ENCODE measurements around the gene BHLHE40.

The BHLHE40 gene

DNA sequence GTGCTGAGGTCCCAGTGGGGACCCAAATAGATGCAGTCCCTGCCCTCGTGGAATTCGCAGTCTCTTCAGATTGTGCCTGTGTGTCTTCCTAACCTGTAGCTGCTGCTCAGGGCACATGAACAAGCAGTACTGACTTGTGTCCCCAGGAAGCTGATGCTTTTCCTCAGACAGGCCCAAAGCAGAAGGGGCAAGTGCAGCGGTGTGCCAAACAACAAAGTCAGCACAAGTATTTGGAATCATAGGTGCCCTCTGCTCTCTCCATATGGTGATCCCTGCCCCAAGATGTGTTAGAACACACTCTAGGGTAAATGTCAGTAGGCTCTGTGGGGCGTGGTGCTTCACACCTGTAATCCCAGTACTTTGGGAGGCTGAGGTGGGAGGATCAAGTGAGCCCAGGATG, 21.9 kb downstream of the BHLHE40 start:
- DNase-seq (ENCODE audit: low read depth in 2 of 2) = no peak

DNA sequence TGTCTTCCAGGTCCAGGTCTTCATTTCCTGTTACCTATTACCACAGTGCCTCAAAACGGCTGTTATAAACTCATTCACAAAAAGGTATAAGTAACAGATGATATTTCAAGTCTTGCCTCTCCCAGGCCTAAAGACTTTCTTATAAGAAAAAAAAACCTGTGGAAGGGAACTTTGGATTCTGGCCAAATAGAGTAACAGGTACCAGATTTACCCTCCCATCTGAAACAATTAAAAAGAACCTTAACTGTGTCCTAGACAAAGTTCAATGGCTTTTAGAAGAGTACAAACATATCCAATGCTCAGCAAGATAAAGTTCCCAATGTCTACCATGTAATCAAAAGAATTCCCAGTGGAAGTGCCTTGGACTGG, 22.6 kb downstream of the BHLHE40 start:
- no peak for DNase-seq (ENCODE audit: low read depth in 2 of 2)

DNA sequence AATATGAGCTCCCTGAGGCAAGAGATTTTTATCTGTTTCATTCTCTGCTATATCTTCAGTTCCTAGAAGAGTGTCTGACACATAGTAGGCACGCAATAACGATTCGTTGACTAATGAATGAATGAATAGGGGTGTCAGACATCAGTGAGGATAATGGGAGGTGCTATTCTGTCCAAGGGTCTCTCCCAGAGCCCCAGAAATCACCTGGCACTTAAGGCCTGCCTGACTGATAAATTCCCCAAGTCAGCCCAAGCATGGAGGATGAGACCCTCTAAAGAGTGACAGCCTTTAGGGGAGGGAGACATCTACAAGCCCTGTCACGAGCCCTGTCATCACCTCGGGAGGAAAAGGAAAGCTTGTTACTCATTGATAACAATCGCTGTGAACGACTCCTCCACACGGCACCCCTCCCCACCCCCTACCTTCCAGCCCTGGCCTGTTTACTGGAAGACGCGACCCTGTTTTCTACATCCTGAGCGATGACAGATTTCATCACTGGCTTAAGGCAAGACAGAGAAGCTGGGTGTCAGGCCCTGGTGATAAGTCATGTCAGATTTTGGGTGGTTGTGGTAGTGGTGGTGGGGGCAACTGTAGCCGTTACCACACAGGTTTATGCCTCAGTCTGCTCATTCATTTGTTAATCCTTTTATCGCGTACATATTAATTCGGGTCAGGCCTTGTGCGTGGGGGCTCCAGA, 23.1 kb downstream of the BHLHE40 start:
- peak; percentile 27 to 32 for DNase-seq (ENCODE audit: low read depth in 2 of 2)

DNA sequence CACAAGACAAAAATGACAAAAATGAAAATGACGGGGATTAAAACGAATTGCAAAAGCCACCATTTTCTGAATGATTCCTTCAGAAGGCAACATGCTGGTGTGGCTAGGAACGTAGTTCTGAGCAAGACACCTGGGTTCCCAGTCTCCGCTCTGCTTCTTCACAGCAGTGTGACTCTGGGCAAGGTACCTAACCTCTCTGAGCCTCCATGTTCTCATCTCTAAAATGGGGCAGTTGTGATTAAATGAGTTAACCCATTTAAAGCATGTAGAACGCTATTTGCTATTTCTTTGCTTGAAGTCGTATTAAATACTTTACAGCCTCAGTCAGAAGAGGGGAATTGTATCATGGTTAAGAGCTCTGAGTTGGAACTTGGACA, 23.6 kb downstream of the BHLHE40 start:
- no peak for DNase-seq (ENCODE audit: low read depth in 2 of 2)

DNA sequence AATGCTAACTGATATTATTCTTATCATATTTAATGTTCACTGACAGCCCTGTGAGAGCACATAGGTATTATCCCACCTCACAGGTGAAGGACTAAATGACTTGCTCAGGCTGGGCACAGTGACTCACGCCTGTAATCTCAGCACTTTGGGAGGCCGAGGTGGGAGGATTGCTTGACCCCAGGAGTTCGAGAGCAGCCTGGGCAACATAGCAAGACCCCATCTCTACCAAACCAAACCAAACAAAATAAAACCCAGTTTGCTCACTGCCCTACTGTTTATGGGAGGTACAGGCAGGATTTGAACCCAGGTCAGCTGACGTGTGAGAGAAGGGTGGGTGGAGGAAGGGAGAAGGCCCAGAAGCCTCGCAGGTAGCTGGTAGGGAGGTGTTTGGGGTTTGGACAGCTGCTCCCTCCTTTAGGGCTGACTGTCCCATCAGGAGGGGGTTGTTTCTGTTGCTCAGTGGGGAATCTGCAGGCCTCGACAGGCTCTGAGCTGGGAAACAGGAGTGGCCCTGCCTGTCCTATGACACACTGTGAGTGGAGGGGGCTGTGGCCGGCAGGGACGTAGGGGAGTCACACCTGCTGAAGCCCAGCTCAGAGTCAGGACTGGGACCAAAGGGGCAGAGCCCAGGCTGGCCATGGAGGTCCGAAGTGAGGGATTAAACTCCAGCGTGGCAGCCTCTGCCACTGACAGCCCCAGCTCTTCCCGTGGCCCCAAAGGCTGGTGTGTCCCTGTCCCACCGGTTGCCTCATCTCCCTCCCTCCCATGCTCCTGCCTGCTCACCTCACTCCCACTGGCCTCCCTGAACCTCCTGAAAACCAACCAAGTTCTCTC, 25.3 kb downstream of the BHLHE40 start:
- no peak for DNase-seq (ENCODE audit: low read depth in 2 of 2)

DNA sequence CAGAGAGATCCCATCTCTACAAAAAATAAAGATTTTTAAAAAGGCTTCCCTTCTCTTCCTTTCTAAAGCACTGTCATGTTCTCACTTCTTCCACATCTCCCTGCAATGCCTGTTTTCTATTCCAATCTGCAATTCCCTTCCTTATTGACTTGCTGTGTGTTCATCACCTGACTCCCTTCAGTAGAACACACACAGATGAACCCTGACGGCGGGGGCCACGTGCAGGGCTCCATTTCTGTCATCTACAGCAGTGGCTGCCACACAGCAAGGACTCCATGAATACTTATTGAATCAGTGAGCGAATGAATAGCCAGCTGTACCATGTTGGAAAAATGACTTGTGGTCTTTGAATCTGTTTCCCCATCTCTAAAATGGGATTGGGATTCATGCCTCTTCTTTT, 26.1 kb downstream of the BHLHE40 start:
- no peak for DNase-seq (ENCODE audit: low read depth in 2 of 2)

DNA sequence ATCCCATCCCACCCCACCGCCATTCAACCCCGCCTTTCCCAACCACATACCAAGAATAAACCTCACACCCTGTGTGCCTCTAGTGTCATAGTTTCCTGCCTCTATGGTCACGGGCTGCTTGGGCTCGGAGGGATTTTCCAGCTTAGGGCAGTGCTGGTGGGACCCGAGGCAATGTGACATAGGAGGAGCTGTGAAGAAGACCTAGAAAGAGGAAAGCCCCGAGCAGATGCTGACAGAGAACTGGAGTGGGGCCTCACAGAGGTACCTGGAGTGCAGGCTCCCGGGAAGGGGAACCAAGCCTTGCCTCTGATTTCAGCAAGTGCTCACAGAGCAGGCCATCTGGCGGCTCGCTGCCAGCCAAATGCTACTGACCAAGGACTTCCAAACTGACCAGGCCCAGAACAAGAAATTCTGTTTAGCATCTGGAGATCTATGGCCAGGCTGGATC, 27.5 kb downstream of the BHLHE40 start:
- DNase-seq (ENCODE audit: low read depth in 2 of 2) = peak; percentile 43 to 51

DNA sequence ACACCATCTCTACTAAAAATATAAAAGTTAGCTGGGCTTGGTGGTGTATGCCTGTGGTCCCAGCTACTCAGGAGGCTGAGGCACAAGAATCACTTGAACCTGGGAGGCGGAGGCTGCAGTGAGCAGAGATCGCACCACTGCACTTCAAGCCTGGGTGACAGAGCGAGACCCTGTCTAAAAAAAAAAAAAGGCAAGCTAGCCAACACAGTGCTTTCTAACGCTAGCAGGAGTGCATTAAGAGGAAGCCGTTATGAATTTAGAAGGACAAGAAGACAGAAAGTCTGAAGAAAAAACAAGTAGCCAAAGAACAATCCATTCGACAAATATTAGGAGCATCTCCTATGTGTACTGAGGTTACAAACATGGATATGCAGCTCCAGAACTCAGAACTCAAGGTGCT, 28.6 kb downstream of the BHLHE40 start:
- DNase-seq (ENCODE audit: low read depth in 2 of 2) = no peak

DNA sequence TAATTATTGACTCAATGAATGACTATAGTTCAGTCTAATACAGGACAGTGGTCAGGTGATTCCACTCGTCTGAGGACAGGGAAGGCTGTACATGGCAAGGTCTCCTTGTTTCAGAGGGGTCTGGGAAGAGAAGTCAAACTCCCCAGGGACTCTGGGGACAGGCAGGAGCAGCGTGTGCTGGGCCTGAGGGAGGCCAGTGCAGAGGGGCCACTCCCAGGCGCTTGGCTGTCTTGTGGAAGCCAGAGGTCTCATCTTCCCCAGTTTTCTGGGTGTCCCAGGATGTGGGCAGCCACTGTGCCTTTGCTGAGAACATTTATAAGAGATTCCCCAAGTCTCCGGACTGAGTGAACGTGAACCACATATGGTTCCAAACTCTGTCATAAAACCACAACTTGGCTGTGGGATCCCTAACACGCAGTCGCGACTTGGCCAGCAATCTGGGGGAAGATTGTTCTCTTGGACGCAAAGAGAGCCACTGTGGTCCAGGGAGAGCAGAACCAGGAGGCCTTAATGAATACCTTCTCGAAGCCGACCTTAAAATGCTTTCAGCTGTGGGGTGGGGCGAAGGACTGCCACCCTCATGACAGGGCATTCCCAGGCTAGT, 30.4 kb downstream of the BHLHE40 start:
- DNase-seq (ENCODE audit: low read depth in 2 of 2) = no peak

DNA sequence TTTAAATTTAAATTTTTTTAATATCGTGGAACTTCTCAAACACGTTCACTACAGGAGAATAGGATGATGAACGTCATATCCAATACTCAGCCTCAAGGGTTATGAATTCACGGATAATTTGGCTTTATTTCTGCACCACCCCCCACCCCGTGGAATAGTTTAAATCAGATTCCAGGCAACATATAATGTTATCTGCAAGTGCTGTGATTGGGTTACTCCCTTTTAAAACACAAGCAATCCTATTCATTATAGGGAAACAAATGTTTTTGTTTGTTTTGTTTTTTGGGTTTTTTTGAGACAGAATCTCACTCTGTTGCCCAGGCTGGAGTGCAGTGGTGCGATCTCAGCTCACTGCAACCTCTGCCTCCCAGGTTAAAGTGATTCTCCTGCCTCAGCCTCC, 30.9 kb downstream of the BHLHE40 start:
- DNase-seq (ENCODE audit: low read depth in 2 of 2) = no peak

DNA sequence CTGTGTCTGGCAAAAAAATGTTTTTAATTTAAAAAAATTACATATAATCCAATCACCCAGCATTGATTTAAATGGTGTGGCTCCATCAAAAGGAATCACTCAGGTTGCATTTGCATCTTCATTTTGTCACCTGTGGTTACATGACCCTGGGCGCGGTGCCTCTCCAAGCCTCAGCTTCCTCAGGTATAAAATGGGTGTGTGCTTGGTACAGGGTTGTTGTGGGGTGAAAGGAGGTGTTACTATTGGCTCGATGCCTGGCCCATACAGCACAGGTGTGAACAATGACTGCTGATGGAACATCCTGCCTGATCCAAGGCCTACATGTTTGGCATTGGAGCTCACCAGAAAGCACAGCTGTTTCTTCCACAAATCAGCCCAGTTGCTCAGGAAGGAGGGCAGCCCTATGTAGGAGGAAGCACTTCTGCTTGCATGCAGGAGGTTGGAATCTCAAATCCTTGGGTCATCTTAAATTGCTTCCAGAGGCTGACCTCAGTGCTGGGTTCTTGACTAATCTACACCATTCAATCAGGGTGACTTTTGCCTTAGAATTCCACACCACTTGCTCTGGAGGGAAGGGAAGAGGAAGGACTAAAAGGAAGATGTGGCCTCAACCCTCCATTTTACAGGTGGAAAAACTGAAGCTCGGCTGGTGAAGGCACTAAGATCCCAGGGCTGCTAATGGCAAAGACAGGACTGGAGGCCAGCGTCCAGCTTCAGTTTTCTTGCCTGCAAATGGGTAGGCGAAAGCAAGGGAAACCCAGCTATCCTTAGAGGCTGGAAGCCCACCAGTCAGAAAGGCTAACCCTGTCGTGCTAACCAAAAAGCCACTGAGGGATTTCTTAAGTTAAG, 31.7 kb downstream of the BHLHE40 start:
- DNase-seq (ENCODE audit: low read depth in 2 of 2) = no peak

DNA sequence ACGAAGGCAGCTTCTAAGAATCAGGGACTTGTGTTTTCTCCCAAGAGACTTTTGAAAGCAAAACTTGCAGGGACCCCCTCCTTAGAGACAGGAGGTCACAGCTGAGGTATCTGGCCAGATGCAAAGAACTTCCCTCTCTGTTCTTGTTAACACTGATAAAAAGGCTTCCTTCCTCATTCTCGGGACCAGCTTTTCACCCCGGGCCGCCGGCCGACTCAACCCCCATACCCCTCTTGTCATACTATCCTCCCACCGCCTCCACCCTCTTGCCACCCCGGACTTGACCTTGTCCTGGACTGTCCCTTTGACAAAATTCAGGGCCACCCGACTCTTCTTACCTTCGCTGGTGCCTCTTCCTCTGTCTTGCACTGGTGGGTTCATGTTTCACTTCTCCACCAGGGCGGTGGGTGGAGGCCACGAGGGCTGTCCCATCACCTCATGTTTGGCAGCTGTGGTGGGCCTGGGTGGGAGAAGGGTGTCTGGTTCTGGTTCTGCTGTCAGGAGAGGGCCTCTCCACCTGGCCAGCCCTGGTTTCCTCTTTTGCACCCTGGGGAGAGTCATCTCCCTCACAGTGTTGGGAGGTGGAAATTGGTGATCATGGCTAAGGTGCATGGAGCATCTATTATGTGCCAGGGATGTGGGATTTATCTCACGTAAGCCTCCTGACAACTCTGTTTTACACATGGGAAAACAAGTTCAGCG, 32.5 kb downstream of the BHLHE40 start:
- DNase-seq (ENCODE audit: low read depth in 2 of 2) = no peak

DNA sequence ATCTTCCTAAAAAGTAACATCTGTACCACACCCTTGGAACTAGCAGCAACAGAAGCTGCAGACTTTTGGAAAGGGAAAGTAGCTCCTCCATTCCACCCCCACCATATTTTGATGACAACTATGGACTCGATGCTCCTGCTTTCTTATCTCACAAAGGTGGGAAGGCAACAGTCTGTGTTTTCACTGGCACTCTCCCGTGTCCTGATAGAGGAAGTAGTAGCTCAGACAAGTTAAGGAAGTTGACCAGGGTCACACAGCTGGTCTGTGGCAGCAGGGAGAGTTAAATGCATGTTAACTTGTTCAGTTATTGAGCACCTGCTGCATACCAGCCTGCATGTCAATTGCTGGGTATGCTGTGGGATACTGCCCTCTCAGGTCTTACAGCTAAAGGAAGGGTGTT, 33.1 kb downstream of the BHLHE40 start:
- DNase-seq (ENCODE audit: low read depth in 2 of 2) = no peak

DNA sequence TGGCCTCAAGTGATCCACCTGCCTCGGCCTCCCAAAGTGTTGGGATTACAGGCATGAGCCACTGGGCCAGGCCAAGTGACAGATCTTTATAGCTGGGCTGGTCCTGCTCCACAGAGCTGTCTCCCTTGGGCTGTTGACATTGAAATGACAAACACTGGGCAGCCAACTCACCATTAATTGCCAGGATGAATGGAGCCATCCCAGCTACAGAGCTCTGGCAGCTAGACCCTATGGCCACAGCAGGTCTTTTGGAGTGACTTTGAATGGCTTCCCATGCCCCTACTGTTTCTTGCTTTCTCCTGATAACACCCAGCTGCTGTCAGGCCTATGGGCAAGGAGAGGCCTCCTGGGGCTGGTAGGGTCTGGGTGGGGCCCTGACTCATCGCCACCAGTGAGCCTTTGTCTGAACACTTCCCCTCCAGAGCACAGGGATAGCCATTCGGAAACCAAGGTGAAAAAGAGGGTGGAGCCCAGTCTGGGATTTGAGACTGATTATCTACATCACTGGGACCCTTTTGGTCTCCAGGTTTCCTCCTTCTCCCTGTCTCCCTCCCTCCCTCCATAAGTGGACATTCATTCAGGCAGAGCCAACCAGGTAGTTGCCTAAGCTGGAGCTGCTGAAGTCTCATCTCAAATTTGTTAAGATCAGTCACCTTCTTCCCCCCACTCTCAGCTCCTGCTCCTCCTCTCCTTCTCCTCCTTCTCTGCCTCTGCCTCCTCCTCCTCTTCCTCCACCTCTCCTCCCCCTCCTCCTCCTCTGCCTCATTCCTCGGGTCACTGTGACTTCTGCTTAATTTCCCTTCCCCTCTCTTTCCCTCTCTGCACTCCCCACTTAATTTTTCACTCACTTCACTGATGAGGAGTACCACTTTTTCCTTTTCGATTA, 34.0 kb downstream of the BHLHE40 start:
- no peak for DNase-seq (ENCODE audit: low read depth in 2 of 2)

DNA sequence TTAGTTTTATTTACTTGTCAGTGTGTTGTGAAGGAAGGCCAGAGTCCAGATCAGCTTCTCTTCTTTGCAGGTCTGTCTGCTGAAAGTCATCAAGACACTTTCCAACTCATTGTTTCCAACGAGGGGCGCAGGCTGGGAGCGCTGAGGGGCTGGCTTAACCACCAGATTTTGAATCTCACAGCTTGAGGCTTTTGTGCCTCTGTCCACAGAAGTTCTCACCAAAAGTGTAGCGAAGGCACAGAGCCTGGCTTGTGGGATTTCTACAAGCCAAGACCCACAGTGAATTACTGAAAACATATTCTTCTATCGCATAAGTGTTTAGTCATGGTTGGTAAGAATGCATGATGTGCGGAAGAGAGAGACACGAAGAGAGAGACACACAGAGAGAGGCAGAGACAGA, 35.2 kb downstream of the BHLHE40 start:
- DNase-seq (ENCODE audit: low read depth in 2 of 2) = no peak

DNA sequence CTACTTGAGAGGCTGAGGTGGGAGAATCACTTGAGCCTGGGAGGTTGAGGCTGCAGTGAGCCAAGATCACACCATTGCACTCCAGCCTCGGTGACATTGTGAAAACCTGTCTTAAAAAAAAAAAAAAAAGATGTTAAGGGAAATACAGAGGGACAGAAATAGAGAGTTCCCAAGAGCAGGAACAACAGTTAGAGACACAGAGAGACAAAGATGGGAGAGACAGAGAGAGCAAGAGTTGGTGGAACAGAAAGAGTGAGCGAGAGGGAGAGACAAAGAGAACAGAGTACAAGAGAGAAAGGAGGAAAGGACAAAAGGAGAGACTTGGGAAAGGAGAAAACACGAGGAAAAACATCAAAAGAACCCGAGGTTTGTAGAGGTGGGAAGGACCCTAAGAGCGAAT, 35.8 kb downstream of the BHLHE40 start:
- DNase-seq (ENCODE audit: low read depth in 2 of 2) = no peak

DNA sequence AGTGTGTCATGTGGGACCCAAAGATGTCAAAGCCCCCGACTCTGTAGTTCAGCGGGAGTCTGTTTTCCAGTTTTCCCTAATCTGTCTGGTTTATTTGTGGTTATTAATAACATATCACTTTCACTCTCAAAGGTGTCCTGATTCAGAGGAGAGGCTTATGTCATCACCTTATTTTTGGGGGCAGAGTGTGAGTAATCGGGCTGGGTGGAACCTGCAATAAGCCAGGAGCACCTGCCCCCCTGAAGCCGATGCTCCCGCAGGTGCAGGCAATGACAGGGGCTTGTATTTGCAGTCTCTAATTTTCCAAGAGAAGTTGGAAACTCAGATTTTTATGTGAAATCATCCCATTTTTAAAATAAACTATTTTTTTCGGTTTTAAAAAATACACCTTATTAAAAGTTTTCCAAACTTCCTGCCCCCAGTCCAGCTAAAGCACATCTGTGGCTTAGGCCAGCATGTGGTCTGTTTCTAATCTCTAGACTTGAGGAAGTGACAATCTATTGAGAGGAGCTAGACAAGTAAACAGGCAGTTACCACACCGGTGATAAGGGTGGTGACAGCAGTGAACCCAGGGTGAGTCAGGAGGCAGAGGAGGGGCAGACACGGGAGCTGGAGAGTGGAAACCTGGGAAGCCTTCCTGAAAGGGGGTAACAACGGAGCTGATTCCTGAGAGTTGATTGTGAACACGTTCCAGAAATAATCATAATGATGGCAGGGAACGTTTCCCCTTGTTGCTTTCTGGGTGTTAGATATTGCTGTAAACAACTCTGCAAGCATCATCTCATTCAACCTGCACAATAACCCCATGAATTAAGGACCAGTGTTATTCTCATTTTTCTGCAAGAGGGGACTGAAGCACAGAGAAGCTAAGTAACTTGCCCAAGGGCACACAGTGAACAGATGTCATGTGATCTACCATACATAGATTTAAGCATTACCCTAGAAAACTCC, 37.2 kb downstream of the BHLHE40 start:
- DNase-seq (ENCODE audit: low read depth in 2 of 2) = peak in 1 of 2 donors; percentile 22

DNA sequence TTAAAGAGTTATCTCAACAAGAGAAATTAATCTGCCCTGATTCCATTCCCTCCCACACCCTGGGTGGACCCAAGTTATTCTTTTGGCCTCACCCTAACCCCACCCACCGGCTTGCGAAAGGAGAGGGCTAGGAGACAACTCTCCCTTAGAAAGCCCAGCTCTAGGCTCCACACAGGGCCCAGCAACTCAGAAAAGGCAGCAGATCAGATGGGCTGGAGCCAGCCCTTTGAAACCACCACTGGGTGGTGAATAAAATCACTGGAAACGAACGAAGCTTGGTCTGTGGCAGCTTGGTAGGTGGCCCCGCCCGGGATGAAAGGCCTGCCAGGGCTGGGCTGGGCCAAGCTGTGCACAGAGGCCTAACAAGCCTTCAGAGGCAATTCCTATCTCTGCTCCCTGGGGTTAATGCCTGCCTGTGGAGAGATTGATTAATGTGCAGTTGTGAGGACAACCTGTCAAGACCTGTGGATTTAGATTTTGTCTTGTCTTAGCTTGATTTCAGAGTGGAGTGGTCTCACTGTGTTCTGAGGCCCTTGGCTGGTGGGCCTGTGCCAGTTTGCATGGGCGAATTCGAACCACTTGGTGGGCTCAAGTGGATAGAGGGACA, 38.8 kb downstream of the BHLHE40 start:
- no peak for DNase-seq (ENCODE audit: low read depth in 2 of 2)

Data from stimulated activated CD8-positive, alpha-beta memory T cell treated with anti-CD3 and anti-CD28 coated beads, Interleukin-7, amount 100 ng/mL, for 1 hour (primary cell).